NT2/D1 (cell line): ENCODE results near the gene GPR157.

Experiments
- YY1 ChIP-seq: IDR thresholded peaks from 2 replicates; pipeline ENCODE4 v1.6.1; 2011; ENCODE audit not compliant: insufficient read length, insufficient read depth
- ZNF274 ChIP-seq: IDR thresholded peaks from 2 replicates; pipeline ENCODE4 v1.6.1; 2011; ENCODE audit warnings: mild to moderate bottlenecking, low read depth, low read length

GRCh38 chr1:9105336-9105867 is 23.5 kb downstream of the GPR157 start:
- TF ChIP-seq ZNF274: no peak
- TF ChIP-seq YY1: no peak
